CD1c-positive myeloid dendritic cell (primary cell): ENCODE data around the gene SLC51B.
"Not testable (repeated sequence)": the region's sequence is repeated elsewhere in the genome, so short reads cannot be mapped to it uniquely, and the experiment has no call there.

Source experiments
- DNase-seq: peaks from one replicate; pipeline ENCODE4 v3.0.0-alpha.2; 2016; ENCODE audit errors: extremely low spot score

The SLC51B gene

GRCh38 chr15:65066001-65066634 lies 20.9 kb downstream of the SLC51B start:
- DNase-seq: no peak

GRCh38 chr15:65066635-65067316 lies 21.6 kb downstream of the SLC51B start:
- DNase-seq: no peak

GRCh38 chr15:65067317-65067644 lies 22.1 kb downstream of the SLC51B start:
- DNase-seq: no peak

GRCh38 chr15:65067645-65068402 lies 22.6 kb downstream of the SLC51B start, which contains the start of gene RASL12:
TSS of gene RASL12 (minus strand) at chr15:65067991. CDS start at chr15:65067835, 156 bp downstream.
- no peak for DNase-seq

GRCh38 chr15:65068403-65068788 lies 23.2 kb downstream of the SLC51B start:
- DNase-seq: no peak

- DNase-seq: no peak
These were observed 24.0 kb downstream of the SLC51B start for GRCh38 chr15:65069179-65069578.

- DNase-seq: no peak
These were observed 24.8 kb downstream of the SLC51B start for GRCh38 chr15:65069779-65070546.

GRCh38 chr15:65071381-65071811 lies 26.2 kb downstream of the SLC51B start:
- no peak for DNase-seq

GRCh38 chr15:65072027-65072426 lies 26.8 kb downstream of the SLC51B start:
- DNase-seq: no peak

- no peak for DNase-seq
These were observed 27.4 kb downstream of the SLC51B start for GRCh38 chr15:65072617-65073016.

- not testable (repeated sequence) for DNase-seq
These were observed 29.8 kb downstream of the SLC51B start for GRCh38 chr15:65074946-65075345.

- not testable (repeated sequence) for DNase-seq
These were observed 30.6 kb downstream of the SLC51B start for GRCh38 chr15:65075607-65076395.

- no peak for DNase-seq
These were observed 31.5 kb downstream of the SLC51B start, which contains the start of gene KBTBD13 for GRCh38 chr15:65076486-65077290. TSS of gene KBTBD13 (plus strand) at chr15:65076746. CDS start at chr15:65076816, 70 bp downstream.

- DNase-seq: no peak
These were observed 32.2 kb downstream of the SLC51B start for GRCh38 chr15:65077291-65077980.

GRCh38 chr15:65077981-65078352 lies 32.8 kb downstream of the SLC51B start:
- peak; percentile 53 for DNase-seq

GRCh38 chr15:65079580-65079979 lies 34.4 kb downstream of the SLC51B start:
- no peak for DNase-seq

GRCh38 chr15:65081270-65081669 lies 36.1 kb downstream of the SLC51B start:
- DNase-seq: no peak

GRCh38 chr15:65081758-65082157 lies 36.6 kb downstream of the SLC51B start:
- peak; percentile 32 for DNase-seq

GRCh38 chr15:65082303-65082953 lies 37.2 kb downstream of the SLC51B start:
- DNase-seq: peak; percentile 24
